GM23338 (cell line): Measurements from ENCODE around the gene ADRA2B. TPM values are rescaled to one million over a fixed set of nuclear protein-coding genes. Genes with fewer than 3 reads are reported as not detected.

Source experiments
- ATAC-seq: fragments of 200-7000 bp; cut with Tn5 transposase; 3 replicates; pipeline ENCODE4 v1.9.1; 2020
- DNase-seq: peaks from one replicate; pipeline ENCODE4 v3.0.0-alpha.2; 2015; ENCODE audit warnings: low spot score
- H2AFZ ChIP-seq: fragments of 200-600 bp; sonication (generic); 2 replicates; pipeline ENCODE4 v1.8.0; 2016; ENCODE audit warnings: antibody characterized with exemption, mild to moderate bottlenecking, moderate library complexity
- H3F3A ChIP-seq: fragments of 200-600 bp; sonication (generic); replicated peaks from 2 replicates; pipeline ENCODE4 v1.8.0; 2017; ENCODE audit warnings: antibody characterized with exemption, mixed run types, low read depth
- H3K27ac ChIP-seq: fragments of 200-600 bp; sonication (generic); 2 replicates; pipeline ENCODE4 v1.6.1; 2016; ENCODE audit warnings: low read depth
- H3K27me3 ChIP-seq: fragments of 200-600 bp; sonication (generic); 2 replicates; pipeline ENCODE4 v1.8.0; 2016; ENCODE audit warnings: mild to moderate bottlenecking, mixed run types, moderate library complexity; ENCODE audit not compliant: insufficient read depth
- H3K36me3 ChIP-seq: fragments of 200-600 bp; sonication (generic); 2 replicates; pipeline ENCODE4 v1.8.0; 2016; ENCODE audit warnings: mild to moderate bottlenecking; ENCODE audit not compliant: insufficient read depth
- H3K4me1 ChIP-seq: fragments of 200-600 bp; sonication (generic); 2 replicates; pipeline ENCODE4 v1.8.0; 2016; ENCODE audit warnings: mild to moderate bottlenecking, moderate library complexity; ENCODE audit not compliant: insufficient read depth
- H3K4me2 ChIP-seq: fragments of 200-600 bp; sonication (generic); 2 replicates; pipeline ENCODE4 v1.7.1; 2017; ENCODE audit warnings: mixed run types
- H3K4me3 ChIP-seq: fragments of 200-600 bp; sonication (generic); 2 replicates; pipeline ENCODE4 v1.6.1; 2016; ENCODE audit warnings: mixed run types
- H3K79me2 ChIP-seq: fragments of 200-600 bp; sonication (generic); replicated peaks from 2 replicates; pipeline ENCODE4 v1.8.0; 2017; ENCODE audit warnings: mild to moderate bottlenecking; ENCODE audit not compliant: insufficient read depth
- H3K9me2 ChIP-seq: fragments of 200-600 bp; sonication (generic); 2 replicates; pipeline ENCODE4 v1.8.0; 2017; ENCODE audit not compliant: insufficient read depth
- H4K20me1 ChIP-seq: fragments of 200-600 bp; sonication (generic); replicated peaks from 2 replicates; pipeline ENCODE4 v1.8.0; 2017; ENCODE audit warnings: mild to moderate bottlenecking; ENCODE audit not compliant: insufficient read depth
- H3K27ac Mint-ChIP-seq: 2 replicates; pipeline ENCODE4 v1.8.0; 2020; ENCODE audit warnings: inconsistent platforms, mild to moderate bottlenecking, moderate library complexity, mixed read lengths
- H3K27me3 Mint-ChIP-seq: 3 replicates; pipeline ENCODE4 v1.8.0; 2022; ENCODE audit warnings: low read depth, mild to moderate bottlenecking, moderate library complexity, mixed read lengths, inconsistent platforms; ENCODE audit not compliant: insufficient read depth, poor library complexity
- H3K36me3 Mint-ChIP-seq: 3 replicates; pipeline ENCODE4 v1.8.0; 2021; ENCODE audit warnings: low read depth, mild to moderate bottlenecking, inconsistent platforms, moderate library complexity, mixed read lengths
- H3K4me1 Mint-ChIP-seq: 3 replicates; pipeline ENCODE4 v1.8.0; 2020; ENCODE audit warnings: mild to moderate bottlenecking, inconsistent platforms, mixed read lengths
- H3K4me3 Mint-ChIP-seq: 3 replicates; pipeline ENCODE4 v1.8.0; 2021; ENCODE audit warnings: moderate library complexity, mild to moderate bottlenecking, inconsistent platforms, mixed read lengths
- H3K9me3 Mint-ChIP-seq: 3 replicates; pipeline ENCODE4 v1.8.0; 2020; ENCODE audit warnings: moderate library complexity, mild to moderate bottlenecking, inconsistent platforms, mixed read lengths
- CREB1 ChIP-seq: fragments of 250-450 bp; sonication (Bioruptor Pico); IDR thresholded peaks from 2 replicates; pipeline ENCODE4 v1.5.0; 2020; ENCODE audit warnings: low read depth, mild to moderate bottlenecking, moderate library complexity
- CTCF ChIP-seq, 2 experiments: fragments of 200-600 bp in 1 of 2; sonication (generic) in 1 of 2; conservative IDR thresholded peaks; 2 replicates each; pipeline versions ENCODE4 v1.5.1 to v1.6.1; 2016 to 2017; ENCODE audit warnings: antibody characterized with exemption in 2 of 2, low read depth in 2 of 2, mild to moderate bottlenecking in 2 of 2, moderate library complexity in 1 of 2
- ETS1 ChIP-seq: IDR thresholded peaks from 2 replicates; pipeline ENCODE4 v1.6.1; 2016; ENCODE audit warnings: antibody characterized with exemption
- EZH2 ChIP-seq: fragments of 200-600 bp; sonication (generic); IDR thresholded peaks from one replicate; pipeline ENCODE4 v1.8.0; 2017; ENCODE audit warnings: antibody characterized with exemption, mild to moderate bottlenecking, low read depth; ENCODE audit not compliant: unreplicated experiment
- EZH2phosphoT487 ChIP-seq: fragments of 200-600 bp; sonication (generic); IDR thresholded peaks from one replicate; pipeline ENCODE4 v1.8.1; 2018; ENCODE audit warnings: antibody characterized with exemption; ENCODE audit not compliant: unreplicated experiment
- JUNB ChIP-seq: IDR thresholded peaks from one replicate; pipeline ENCODE4 v1.6.1; 2016; ENCODE audit warnings: antibody characterized with exemption; ENCODE audit not compliant: unreplicated experiment
- NANOG ChIP-seq: IDR thresholded peaks from 2 replicates; pipeline ENCODE4 v1.6.1; 2016; ENCODE audit warnings: antibody characterized with exemption, borderline replicate concordance
- POLR2AphosphoS5 ChIP-seq: IDR thresholded peaks from 2 replicates; pipeline ENCODE4 v1.6.1; 2016; ENCODE audit warnings: antibody characterized with exemption, low read depth
- REST ChIP-seq: IDR thresholded peaks from one replicate; pipeline ENCODE4 v1.6.1; 2018; ENCODE audit warnings: antibody characterized with exemption; ENCODE audit not compliant: unreplicated experiment
- STAT1 ChIP-seq: IDR thresholded peaks from one replicate; pipeline ENCODE4 v1.6.1; 2016; ENCODE audit warnings: antibody characterized with exemption; ENCODE audit not compliant: unreplicated experiment
- ZNF114 ChIP-seq: fragments of 250-450 bp; sonication (Bioruptor Pico); IDR thresholded peaks from 2 replicates; pipeline ENCODE4 v1.5.0; 2020; ENCODE audit warnings: mild to moderate bottlenecking, moderate library complexity
- ZNF331 ChIP-seq: fragments of 250-450 bp; sonication (Bioruptor Pico); IDR thresholded peaks from 2 replicates; pipeline ENCODE4 v1.5.0; 2020; ENCODE audit warnings: low read depth, mild to moderate bottlenecking, moderate library complexity
- ZNF462 ChIP-seq: fragments of 250-450 bp; sonication (Bioruptor Pico); IDR thresholded peaks from 2 replicates; pipeline ENCODE4 v1.5.0; 2020; ENCODE audit warnings: mild to moderate bottlenecking, moderate library complexity
- polyA plus RNA-seq: library from polyadenylated mRNA; unstranded; fragments of >200 nt; fragmentation: Nextera tagmentation; extraction: Ambion mirVana; gene quantifications from 2 replicates; pipeline ENCODE4 v1.2.1, GENCODE V29; 2016
- total RNA-seq: library from RNA; depleted of rRNA; stranded (reverse); fragments of >200 nt; shearing (Covaris generic); gene quantifications from 2 replicates; pipeline ENCODE4 v1.2.3, GENCODE V29; 2014

Gene ADRA2B
- total and polyA plus RNA-seq, 2 experiments from 2014 or later: 1.7 to 5.9 TPM

GRCh38 chr2:96074156-96074555, 42.2 kb downstream of the ADRA2B start:
- no peak for ATAC-seq
- H3K4me3 Mint-ChIP-seq: no peak overlapping the region
- H3K36me3 ChIP-seq: no peaks in the 10 kb centered on the region

More at GRCh38 chr2:96074156-96074555, 42.2 kb downstream of the ADRA2B start:
- DNase-seq: no peak
- Mint-ChIP-seq H3K9me3 (no peaks in the 10 kb centered on the region), H3K4me1 (no peaks in the 10 kb centered on the region; the same call in 2 of the 3 replicates), H3K27me3 (peaks cover 3% of the 10 kb centered on the region), H3K36me3 (no peaks in the 10 kb centered on the region), H3K27ac (no peak overlapping the region)
- Histone ChIP-seq H3K79me2 (no peaks in the 10 kb centered on the region), H3K4me1 (no peaks in the 10 kb centered on the region), H2AFZ (no peak overlapping the region), H3K4me3 (no peak overlapping the region), H3F3A (no peaks in the 10 kb centered on the region), H3K9me2 (no peaks in the 10 kb centered on the region), H3K27me3 (no peaks in the 10 kb centered on the region), H3K4me2 (no peak overlapping the region), H4K20me1 (no peaks in the 10 kb centered on the region), H3K27ac (no peak overlapping the region)
- no peak for TF ChIP-seq EZH2
- TF ChIP-seq CREB1 (CRISPR knock-in tag): no peak
- TF ChIP-seq CTCF (conservative IDR thresholded peaks at IDR 0.05; ENCODE audit: low read depth in 2 of 2): no peak
- TF ChIP-seq REST: no peak
- TF ChIP-seq ZNF114: no peak
- TF ChIP-seq STAT1: no peak
- no peak for TF ChIP-seq ETS1
- no peak for TF ChIP-seq EZH2phosphoT487
- TF ChIP-seq POLR2AphosphoS5: no peak
- TF ChIP-seq JUNB: no peak
- TF ChIP-seq ZNF331 (CRISPR knock-in tag): no peak
- no peak for TF ChIP-seq ZNF462 (CRISPR knock-in tag)
- no peak for TF ChIP-seq NANOG
